ENCODE data around the gene DNM1L. TPM values are rescaled to one million over a fixed set of nuclear protein-coding genes. Genes with fewer than 3 reads are reported as not detected.

Gene DNM1L
- total and polyA plus RNA-seq, 9 of the 15 experiments (the other 6 are each of a cell fraction or from before 2014, with no cell fraction given), result 24.1 to 82.8 (median 61.5) TPM

GRCh38 chr12:32755051-32755653, 76.1 kb downstream of the DNM1L start (continued):
- peak; percentile 31; the same call in 1 of the 2 replicates for TF ChIP-seq POLR2AphosphoS5 (IDR thresholded peaks at IDR 0.05; ENCODE audit: control insufficient read depth, insufficient read depth, low read depth, low read length)
- no peak for TF ChIP-seq KLF6 (CRISPR knock-in tag; IDR thresholded peaks at IDR 0.05; ENCODE audit: borderline replicate concordance)
- TF ChIP-seq ID3 (CRISPR knock-in tag; IDR thresholded peaks at IDR 0.05), result no peak
- TF ChIP-seq ID3 (tag; IDR thresholded peaks at IDR 0.05), result peak; percentile 21
- TF ChIP-seq NKRF (IDR thresholded peaks at IDR 0.05; ENCODE audit: borderline replicate concordance), result peak; percentile 72
- TF ChIP-seq DEAF1 (CRISPR knock-in tag; IDR thresholded peaks at IDR 0.05), result peak; percentile 47; the same call in 1 of the 2 replicates
- TF ChIP-seq ZNF445 (CRISPR knock-in tag; IDR thresholded peaks at IDR 0.05; ENCODE audit: low read depth), result no peak
- peak in 1 of 2 experiments; percentile 59; a peak in 1 of 3 replicates for TF ChIP-seq CBX3 (IDR thresholded peaks at IDR 0.05; ENCODE audit: borderline replicate concordance in 1 of 2, low read length in 2 of 2)
- no peak for TF ChIP-seq HNRNPLL (IDR thresholded peaks at IDR 0.05; ENCODE audit: low read depth, low read length, poor library complexity, severe bottlenecking)
- TF ChIP-seq SAFB (IDR thresholded peaks at IDR 0.05; ENCODE audit: borderline replicate concordance, low read depth, low read length), result no peak
- no peak for TF ChIP-seq DIDO1 (tag; IDR thresholded peaks at IDR 0.05; ENCODE audit: low read depth)
- TF ChIP-seq ATF6 (CRISPR knock-in tag; IDR thresholded peaks at IDR 0.05), result peak; percentile 80; the same call in 1 of the 2 replicates
- no peak for TF ChIP-seq MCM5 (IDR thresholded peaks at IDR 0.05; ENCODE audit: low read depth)
- TF ChIP-seq ZNF551 (CRISPR knock-in tag; IDR thresholded peaks at IDR 0.05), result no peak
- peak; percentile 53 for TF ChIP-seq CTBP1 (IDR thresholded peaks at IDR 0.05; ENCODE audit: borderline replicate concordance)
- no peak for TF ChIP-seq ZSCAN32 (CRISPR knock-in tag; IDR thresholded peaks at IDR 0.05)
- peak; percentile 69 for TF ChIP-seq MAX (CRISPR knock-in tag; IDR thresholded peaks at IDR 0.05)
- peak in 1 of 2 experiments; percentile 68; a peak in 2 of 4 replicates for TF ChIP-seq HDAC1 (IDR thresholded peaks at IDR 0.05)
- TF ChIP-seq E2F6 (IDR thresholded peaks at IDR 0.05; ENCODE audit: borderline replicate concordance in 1 of 2, extremely low read depth in 1 of 2, insufficient read depth in 1 of 2, insufficient read length in 1 of 2, low read depth in 1 of 2, low read length in 1 of 2, poor library complexity in 1 of 2, severe bottlenecking in 1 of 2), result peak; percentile 20 to 60
